ENCODE data around the gene FAM117B. TPM values are rescaled to one million over a fixed set of nuclear protein-coding genes. Genes with fewer than 3 reads are reported as not detected.

Gene FAM117B
- total RNA-seq, 1 donor from 2014 or later: 13.0 TPM

- Mint-ChIP-seq H3K4me3 (ENCODE audit: unreplicated experiment) (no peak overlapping the region), H3K4me1 (ENCODE audit: unreplicated experiment) (no peaks in the 10 kb centered on the region), H3K9me3 (ENCODE audit: unreplicated experiment) (no peaks in the 10 kb centered on the region), H3K27ac (ENCODE audit: unreplicated experiment) (no peak overlapping the region), H3K27me3 (ENCODE audit: unreplicated experiment) (no peaks in the 10 kb centered on the region), H3K36me3 (ENCODE audit: low read depth, unreplicated experiment) (peaks cover 5% of the 10 kb centered on the region)
- DNase-seq (ENCODE audit: low spot score): no peak
- no peak for TF ChIP-seq CTCF (IDR thresholded peaks at IDR 0.05; ENCODE audit: unreplicated experiment)
Measured at GRCh38 chr2:202682274-202682673, 47.5 kb downstream of the FAM117B start.

- Mint-ChIP-seq H3K36me3 (ENCODE audit: low read depth, unreplicated experiment) (no peaks in the 10 kb centered on the region), H3K27me3 (ENCODE audit: unreplicated experiment) (no peaks in the 10 kb centered on the region), H3K27ac (ENCODE audit: unreplicated experiment) (no peak overlapping the region), H3K9me3 (ENCODE audit: unreplicated experiment) (no peaks in the 10 kb centered on the region), H3K4me3 (ENCODE audit: unreplicated experiment) (no peak overlapping the region), H3K4me1 (ENCODE audit: unreplicated experiment) (no peaks in the 10 kb centered on the region)
- TF ChIP-seq CTCF (IDR thresholded peaks at IDR 0.05; ENCODE audit: unreplicated experiment): no peak
- no peak for DNase-seq (ENCODE audit: low spot score)
Measured at GRCh38 chr2:202687276-202687675, 52.5 kb downstream of the FAM117B start.

- Mint-ChIP-seq H3K9me3 (ENCODE audit: unreplicated experiment) (no peaks in the 10 kb centered on the region), H3K27ac (ENCODE audit: unreplicated experiment) (no peak overlapping the region), H3K36me3 (ENCODE audit: low read depth, unreplicated experiment) (no peaks in the 10 kb centered on the region), H3K4me3 (ENCODE audit: unreplicated experiment) (no peak overlapping the region), H3K4me1 (ENCODE audit: unreplicated experiment) (no peaks in the 10 kb centered on the region), H3K27me3 (ENCODE audit: unreplicated experiment) (no peaks in the 10 kb centered on the region)
- no peak for DNase-seq (ENCODE audit: low spot score)
- no peak for TF ChIP-seq CTCF (IDR thresholded peaks at IDR 0.05; ENCODE audit: unreplicated experiment)
Measured at GRCh38 chr2:202689459-202689858, 54.7 kb downstream of the FAM117B start.

GRCh38 chr2:202689898-202690297 lies 55.1 kb downstream of the FAM117B start:
- DNase-seq (ENCODE audit: low spot score): no peak
- no peak for TF ChIP-seq CTCF (IDR thresholded peaks at IDR 0.05; ENCODE audit: unreplicated experiment)
- Mint-ChIP-seq H3K27me3 (ENCODE audit: unreplicated experiment) (no peaks in the 10 kb centered on the region), H3K36me3 (ENCODE audit: low read depth, unreplicated experiment) (no peaks in the 10 kb centered on the region), H3K9me3 (ENCODE audit: unreplicated experiment) (no peaks in the 10 kb centered on the region), H3K4me1 (ENCODE audit: unreplicated experiment) (no peaks in the 10 kb centered on the region), H3K27ac (ENCODE audit: unreplicated experiment) (no peak overlapping the region), H3K4me3 (ENCODE audit: unreplicated experiment) (no peak overlapping the region)

- H3K4me3 Mint-ChIP-seq (ENCODE audit: unreplicated experiment): no peak overlapping the region
- H3K36me3 Mint-ChIP-seq (ENCODE audit: low read depth, unreplicated experiment): no peaks in the 10 kb centered on the region
- H3K27ac Mint-ChIP-seq (ENCODE audit: unreplicated experiment): no peak overlapping the region
- no peak for DNase-seq (ENCODE audit: low spot score)
- H3K4me1 Mint-ChIP-seq (ENCODE audit: unreplicated experiment): no peaks in the 10 kb centered on the region
- no peaks in the 10 kb centered on the region for H3K27me3 Mint-ChIP-seq (ENCODE audit: unreplicated experiment)
- no peak for TF ChIP-seq CTCF (IDR thresholded peaks at IDR 0.05; ENCODE audit: unreplicated experiment)
- H3K9me3 Mint-ChIP-seq (ENCODE audit: unreplicated experiment): no peaks in the 10 kb centered on the region
Measured at GRCh38 chr2:202690321-202690900, 55.6 kb downstream of the FAM117B start.
